ENCODE data around the gene TRIM63. TPM values are rescaled to one million over a fixed set of nuclear protein-coding genes. Genes with fewer than 3 reads are reported as not detected.

The TRIM63 gene
- total RNA-seq, 3 donors from 2014 or later (not counting 1 experiment from before 2014, with no cell fraction given), result not detected

DNA sequence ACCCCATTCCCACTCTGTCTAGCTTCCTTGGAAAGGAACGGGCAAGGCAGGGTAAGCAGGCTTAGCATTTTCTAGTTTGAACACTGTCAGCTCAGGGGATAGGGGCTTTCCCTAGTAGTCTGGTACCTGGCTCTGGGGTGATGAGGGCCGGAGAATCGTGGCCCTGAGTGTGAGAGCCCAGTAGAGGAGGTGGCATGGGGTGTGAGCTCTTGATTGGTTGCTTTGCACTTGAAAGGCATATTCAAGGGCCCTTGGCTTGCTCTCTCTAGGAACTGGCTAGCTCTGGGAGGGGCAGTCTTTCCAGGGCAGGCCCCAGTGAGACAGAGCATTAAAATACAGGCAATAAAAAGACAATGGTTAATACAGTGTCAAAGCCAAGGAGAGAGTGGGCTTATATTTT is 56.6 kb downstream of the TRIM63 start:
- Mint-ChIP-seq H3K27me3 (ENCODE audit: low read depth in 2 of 2) (peaks cover 0 to 10% of the 10 kb centered on the region in 2 donors), H3K4me3 (no peak overlapping the region), H3K27ac (no peak overlapping the region), H3K9me3 (no peaks in the 10 kb centered on the region), H3K4me1 (peaks cover 0 to 4% of the 10 kb centered on the region in 2 donors), H3K36me3 (no peaks in the 10 kb centered on the region)
- intact Hi-C loops (cut with micrococcal nuclease), result no loop called here
- DNase-seq (no peak), ATAC-seq (no peak)
- Histone ChIP-seq H3K4me3 (ENCODE audit: low read length) (no peak overlapping the region), H3K27ac (ENCODE audit: low read length) (no peak overlapping the region), H3K9me3 (ENCODE audit: control insufficient read depth, insufficient read depth, low read length) (no peaks in the 10 kb centered on the region), H3K36me3 (ENCODE audit: control insufficient read depth, insufficient read depth, low read length) (no peaks in the 10 kb centered on the region), H3K4me1 (ENCODE audit: control insufficient read depth, insufficient read depth, low read length) (no peaks in the 10 kb centered on the region), H3K27me3 (ENCODE audit: control insufficient read depth, insufficient read depth, low read length) (no peaks in the 10 kb centered on the region)
- TF ChIP-seq, protein P1, sequence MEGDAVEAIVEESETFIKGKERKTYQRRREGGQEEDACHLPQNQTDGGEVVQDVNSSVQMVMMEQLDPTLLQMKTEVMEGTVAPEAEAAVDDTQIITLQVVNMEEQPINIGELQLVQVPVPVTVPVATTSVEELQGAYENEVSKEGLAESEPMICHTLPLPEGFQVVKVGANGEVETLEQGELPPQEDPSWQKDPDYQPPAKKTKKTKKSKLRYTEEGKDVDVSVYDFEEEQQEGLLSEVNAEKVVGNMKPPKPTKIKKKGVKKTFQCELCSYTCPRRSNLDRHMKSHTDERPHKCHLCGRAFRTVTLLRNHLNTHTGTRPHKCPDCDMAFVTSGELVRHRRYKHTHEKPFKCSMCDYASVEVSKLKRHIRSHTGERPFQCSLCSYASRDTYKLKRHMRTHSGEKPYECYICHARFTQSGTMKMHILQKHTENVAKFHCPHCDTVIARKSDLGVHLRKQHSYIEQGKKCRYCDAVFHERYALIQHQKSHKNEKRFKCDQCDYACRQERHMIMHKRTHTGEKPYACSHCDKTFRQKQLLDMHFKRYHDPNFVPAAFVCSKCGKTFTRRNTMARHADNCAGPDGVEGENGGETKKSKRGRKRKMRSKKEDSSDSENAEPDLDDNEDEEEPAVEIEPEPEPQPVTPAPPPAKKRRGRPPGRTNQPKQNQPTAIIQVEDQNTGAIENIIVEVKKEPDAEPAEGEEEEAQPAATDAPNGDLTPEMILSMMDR (IDR thresholded peaks at IDR 0.05), result no peak
- 80% methylated on average over 3 of the region's 3 CpGs for WGBS (ENCODE audit: insufficient coverage)

GRCh38 chr1:26009796-26010447 is 57.5 kb downstream of the TRIM63 start:
- Mint-ChIP-seq H3K27me3 (ENCODE audit: low read depth in 2 of 2) (peaks cover 0 to 10% of the 10 kb centered on the region in 2 donors), H3K36me3 (no peaks in the 10 kb centered on the region), H3K4me3 (no peak overlapping the region), H3K27ac (no peak overlapping the region), H3K9me3 (no peaks in the 10 kb centered on the region), H3K4me1 (peaks cover 0 to 4% of the 10 kb centered on the region in 2 donors)
- intact Hi-C loops (cut with micrococcal nuclease), result no loop called here
- WGBS (ENCODE audit: insufficient coverage), result 85% methylated on average over 6 of the region's 6 CpGs
- Histone ChIP-seq H3K36me3 (ENCODE audit: control insufficient read depth, insufficient read depth, low read length) (no peaks in the 10 kb centered on the region), H3K9me3 (ENCODE audit: control insufficient read depth, insufficient read depth, low read length) (no peaks in the 10 kb centered on the region), H3K27ac (ENCODE audit: low read length) (no peak overlapping the region), H3K4me3 (ENCODE audit: low read length) (no peak overlapping the region), H3K27me3 (ENCODE audit: control insufficient read depth, insufficient read depth, low read length) (no peaks in the 10 kb centered on the region), H3K4me1 (ENCODE audit: control insufficient read depth, insufficient read depth, low read length) (no peaks in the 10 kb centered on the region)
- no peak for ATAC-seq
- TF ChIP-seq, protein P1 (IDR thresholded peaks at IDR 0.05), result no peak
- DNase-seq, result no peak

GRCh38 chr1:26006710-26007109 is 60.7 kb downstream of the TRIM63 start:
- H3K4me3 Mint-ChIP-seq, result no peak overlapping the region
- no peak overlapping the region for H3K27ac Mint-ChIP-seq
- no peaks in the 10 kb centered on the region for H3K27me3 ChIP-seq (ENCODE audit: control insufficient read depth, insufficient read depth, low read length)
- no peaks in the 10 kb centered on the region for H3K9me3 Mint-ChIP-seq
- H3K4me1 Mint-ChIP-seq, result peaks cover 0 to 4% of the 10 kb centered on the region in 2 donors
- H3K9me3 ChIP-seq (ENCODE audit: control insufficient read depth, insufficient read depth, low read length), result no peaks in the 10 kb centered on the region
- no peak overlapping the region for H3K4me3 ChIP-seq (ENCODE audit: low read length)
- TF ChIP-seq, protein P1 (IDR thresholded peaks at IDR 0.05), result no peak
- H3K27ac ChIP-seq (ENCODE audit: low read length), result no peak overlapping the region
- no peak for ATAC-seq
- DNase-seq, result no peak
- intact Hi-C loops (cut with micrococcal nuclease), result no loop called here
- 92% methylated on average over 16 of the region's 16 CpGs for WGBS (ENCODE audit: insufficient coverage)
- peaks cover 0 to 15% of the 10 kb centered on the region in 2 donors for H3K27me3 Mint-ChIP-seq (ENCODE audit: low read depth in 2 of 2)
- H3K4me1 ChIP-seq (ENCODE audit: control insufficient read depth, insufficient read depth, low read length), result no peaks in the 10 kb centered on the region
- no peaks in the 10 kb centered on the region for H3K36me3 ChIP-seq (ENCODE audit: control insufficient read depth, insufficient read depth, low read length)
- no peaks in the 10 kb centered on the region for H3K36me3 Mint-ChIP-seq
